Heart right ventricle (tissue), 16 donors: ENCODE results near the gene TBCB. TPM values are rescaled to one million over a fixed set of nuclear protein-coding genes. Genes with fewer than 3 reads are reported as not detected.

Source experiments
- ATAC-seq, 8 donors: fragments of 200-7000 bp; cut with Tn5 transposase; one replicate each; pipeline ENCODE4 v1.9.1; 2020; ENCODE audit warnings: mild to moderate bottlenecking in 8 of 8, moderate library complexity in 8 of 8, moderate number of reproducible peaks in 1 of 8
- DNase-seq, 2 donors: peaks; one replicate each; pipeline ENCODE4 v3.0.0-alpha.2; 2020
- H3K27ac ChIP-seq, 10 donors: fragments of 200-600 bp; sonication (generic) in 2 of 10; one replicate each; pipeline versions ENCODE4 v1.5.0 to v1.8.0; 2020 to 2022; ENCODE audit warnings: mild to moderate bottlenecking in 3 of 10
- H3K27me3 ChIP-seq, 7 donors: fragments of 200-600 bp; one replicate each; pipeline ENCODE4 v1.8.0; 2021 to 2022; ENCODE audit warnings: mild to moderate bottlenecking in 2 of 7
- H3K36me3 ChIP-seq, 9 donors: fragments of 200-600 bp; sonication (generic) in 1 of 9; one replicate each; pipeline versions ENCODE4 v1.5.0 to v1.8.0; 2020 to 2022; ENCODE audit warnings: mild to moderate bottlenecking in 2 of 9
- H3K4me1 ChIP-seq, 9 donors: fragments of 200-600 bp; sonication (generic) in 1 of 9; one replicate each; pipeline versions ENCODE4 v1.5.0 to v1.8.0; 2020 to 2022; ENCODE audit warnings: mild to moderate bottlenecking in 4 of 9
- H3K4me3 ChIP-seq, 10 donors: fragments of 200-600 bp; sonication (generic) in 2 of 10; one replicate each; pipeline versions ENCODE4 v1.5.0 to v1.8.0; 2020 to 2022; ENCODE audit warnings: mild to moderate bottlenecking in 7 of 10, moderate library complexity in 2 of 10
- H3K9me3 ChIP-seq, 11 donors: fragments of 200-600 bp in 10 of 11; sonication (generic) in 2 of 11; one replicate each; pipeline versions ENCODE4 v1.5.0 to v1.8.0; 2013 to 2022; ENCODE audit warnings: mild to moderate bottlenecking in 2 of 11, control low read depth in 1 of 11, moderate library complexity in 1 of 11
- CTCF ChIP-seq, 9 donors: fragments of 200-600 bp; sonication (generic) in 2 of 9; IDR thresholded peaks; one replicate each; pipeline versions ENCODE4 v1.5.0 to v1.8.0; 2021 to 2022; ENCODE audit warnings: antibody characterized with exemption in 9 of 9, mild to moderate bottlenecking in 5 of 9, moderate library complexity in 1 of 9
- WGBS, 2 donors: extraction: QIAGEN DNeasy Blood & Tissue Kit; methylation state at CpG; one replicate each; pipeline ENCODE4 v1.1.7; 2013; ENCODE audit warnings: inconsistent platforms in 1 of 2; 5-methylcytosine and 5-hydroxymethylcytosine counted together
- intact Hi-C, 10 donors: fragments of 100-400 bp; cut with DNase I; formaldehyde crosslinking; loops; one replicate each; pipeline versions ENCODE4 v1.11.1 to v1.14.2; 2022
- polyA plus RNA-seq, 2 donors: library from polyadenylated mRNA; stranded (reverse); fragments of 200-250 nt; gene quantifications; one replicate each; pipeline ENCODE4 v1.2.3, GENCODE V29; 2013
- total RNA-seq, 10 donors: library from RNA; stranded (reverse); fragmentation: NEBNext Ultra II Directional in 3 of 10; extraction: Animal tissue kit (Norgen Biotek cat#: 25700) in 3 of 10; gene quantifications; one replicate each; pipeline versions ENCODE4 v1.2.1 to v1.2.4, GENCODE V29; 2021 to 2023
- donor health status: Arrhythmogenic right ventricular cardiomyopathy.
- donor health status: ischemic (EF 13 %, LVEDD 7.1; RV severe dilation, severe dysfunction).
- donor health status: healthy with polysubstance abuse.
- donor health status: DM: no; HTN: yes; CAD: no.
- donor health status: DM: no; HTN: no; CAD: no.
- donor health status: ischemic (EF 25% LVEDD 6.9; RV normal size, moderate dysfunction).
- donor health status: ischemic (EF 25% LVEDD 5.7; RV mildly dilated, moderate dysfunction).
- donor health status: healthy.
- donor health status: DM: yes; HTN: yes; CAD: no.
- donor health status: Ischemic cardiomyopathy.
- donor health status: ischemic (EF 35%, LVEDD 5.7; RV mildly dilated, moderate dysfunction).
- donor health status: nonischemic (EF 11% LVEDD 7.7; RV severe dilation, severe dysfunction).
- donor health status: DM: yes; HTN: yes; CAD: no.
- donor health status: PGD.
- donor health status: ischemic (EF 29% LVEDD 5.4; RV normal size, mild dysfunction).
- donor health status: nonischemic (EF 23%, LVEDD 6.1; RV moderate dilation, normal function).

TBCB gene
- total and polyA plus RNA-seq, 12 donors = 73.0 to 193 (median 99.2) TPM

DNA sequence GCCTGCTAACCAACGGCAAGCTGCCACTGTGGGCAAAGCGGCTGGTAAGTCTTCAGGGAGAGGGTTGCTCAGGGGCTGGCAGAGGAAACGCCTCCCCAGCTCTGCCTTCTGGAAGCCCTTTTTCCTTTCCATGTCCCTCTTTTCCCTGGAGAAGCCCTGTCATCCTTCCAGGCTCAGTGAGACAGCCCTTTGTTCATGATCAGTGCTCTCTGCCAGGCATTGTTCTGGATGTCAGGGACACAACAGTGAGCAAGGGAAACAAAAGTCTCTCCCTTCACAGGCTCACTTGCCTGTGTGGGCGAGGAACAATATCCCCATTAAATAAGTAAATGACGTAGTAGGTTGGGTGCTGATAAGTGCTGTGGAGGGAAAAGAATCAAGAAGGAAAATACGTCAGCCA, 18.2 kb upstream of the TBCB start:
- intact Hi-C loops = loop anchor here in 1 of 10 donors (5.0 kb wide), 1 partner anchor 40 kb away; no protein-coding TSS in a partner anchor
- H3K4me1 ChIP-seq = peaks cover 0 to 40% (median 24%) of the 10 kb centered on the region in 9 donors
- WGBS, 2 donors = 63 to 69% methylated on average over 6 of the region's 6 CpGs

GRCh38 chr19:36099166-36099785, 16.0 kb upstream of the TBCB start:
- Histone ChIP-seq H3K9me3 (no peaks in the 10 kb centered on the region), H3K36me3 (peaks cover 0 to 45% (median 0%) of the 10 kb centered on the region in 9 donors), H3K27ac (peak overlapping the region in 9 of 10 donors; percentile 50 to 94 (median 78)), H3K4me1 (peaks cover 0 to 33% (median 24%) of the 10 kb centered on the region in 9 donors), H3K4me3 (peak overlapping the region in 2 of 10 donors; percentile 5 to 13), H3K27me3 (no peaks in the 10 kb centered on the region)
- intact Hi-C loops = loop anchor here in 1 of 10 donors (5.0 kb wide), 1 partner anchor 42 kb away; no protein-coding TSS in a partner anchor
- 70 to 75% methylated on average over 19 of the region's 19 CpGs for WGBS, 2 donors
- ATAC-seq = peak in 5 of 8 donors; percentile 7 to 27 (median 23)
- no peak for DNase-seq
- no peak for TF ChIP-seq CTCF (IDR thresholded peaks at IDR 0.05)

More for the DNA sequence above, 18.2 kb upstream of the TBCB start:
- Histone ChIP-seq H3K36me3 (peaks cover 0 to 39% (median 0%) of the 10 kb centered on the region in 9 donors), H3K4me3 (no peak overlapping the region), H3K9me3 (no peaks in the 10 kb centered on the region), H3K27me3 (no peaks in the 10 kb centered on the region), H3K27ac (peak overlapping the region in 7 of 10 donors; percentile 9 to 63 (median 39))
- no peak for TF ChIP-seq CTCF (IDR thresholded peaks at IDR 0.05)
- no peak for ATAC-seq
- DNase-seq = no peak

- intact Hi-C loops = loop anchor here in 1 of 10 donors (5.0 kb wide), 2 partner anchors 33 to 807 kb away; no protein-coding TSS in a partner anchor
- WGBS, 2 donors = 41 to 45% methylated on average over 5 of the region's 5 CpGs
- Histone ChIP-seq H3K27ac (peak overlapping the region; percentile 24 to 94 (median 76)), H3K4me1 (peaks cover 0 to 33% (median 24%) of the 10 kb centered on the region in 9 donors), H3K36me3 (peaks cover 0 to 46% (median 0%) of the 10 kb centered on the region in 9 donors), H3K4me3 (peak overlapping the region in 7 of 10 donors; percentile 21 to 40 (median 33)), H3K9me3 (no peaks in the 10 kb centered on the region), H3K27me3 (no peaks in the 10 kb centered on the region)
- no peak for TF ChIP-seq CTCF (IDR thresholded peaks at IDR 0.05)
- ATAC-seq (peak; percentile 81 to 94 (median 90)), DNase-seq (peak; percentile 73 to 76)
These were observed 14.8 kb upstream of the TBCB start for GRCh38 chr19:36100476-36100875.

- intact Hi-C loops = loop anchor here in 1 of 10 donors (5.0 kb wide), 2 partner anchors 34 to 806 kb away; no protein-coding TSS in a partner anchor
These were observed 13.5 kb upstream of the TBCB start for GRCh38 chr19:36101550-36102327.

More at GRCh38 chr19:36101550-36102327, 13.5 kb upstream of the TBCB start:
- ATAC-seq = peak in 1 of 8 donors; percentile 2
- 75 to 79% methylated on average over 27 of the region's 27 CpGs for WGBS, 2 donors
- Histone ChIP-seq H3K27me3 (no peaks in the 10 kb centered on the region), H3K27ac (peak overlapping the region in 8 of 10 donors; percentile 73 to 94 (median 79)), H3K4me3 (peak overlapping the region in 4 of 10 donors; percentile 21 to 40 (median 36)), H3K36me3 (peaks cover 0 to 39% (median 0%) of the 10 kb centered on the region in 9 donors), H3K9me3 (no peaks in the 10 kb centered on the region), H3K4me1 (peaks cover 0 to 33% (median 24%) of the 10 kb centered on the region in 9 donors)
- DNase-seq = no peak
- no peak for TF ChIP-seq CTCF (IDR thresholded peaks at IDR 0.05)
